ENCODE data around the gene TMC4.
A peak's percentile ranks its signal among the peaks of the same experiment; 100 is the strongest.
"Not testable (repeated sequence)": the region's sequence is repeated elsewhere in the genome, so short reads cannot be mapped to it uniquely, and the experiment has no call there.

TMC4 gene

GRCh38 chr19:54178581-54179261 is 5.8 kb upstream of the TMC4 start:
- no peak for DNase-seq

GRCh38 chr19:54173951-54174834 is 1.2 kb upstream of the TMC4 start:
- no peak for DNase-seq

- DNase-seq = no peak
Measured at GRCh38 chr19:54173359-54173699, 369 bp upstream of the TMC4 start.

- DNase-seq = not testable (repeated sequence)
Measured at GRCh38 chr19:54171736-54172431, 1.1 kb downstream of the TMC4 start.

- DNase-seq = no peak
Measured at GRCh38 chr19:54169149-54169740, 3.7 kb downstream of the TMC4 start.

- DNase-seq = peak; percentile 74 to 81
Measured at GRCh38 chr19:54168174-54168917, 4.6 kb downstream of the TMC4 start.

- no peak for DNase-seq
Measured at GRCh38 chr19:54165222-54165621, 7.7 kb downstream of the TMC4 start.

GRCh38 chr19:54164369-54165068 is 8.4 kb downstream of the TMC4 start:
- DNase-seq = no peak

- DNase-seq = no peak
Measured at GRCh38 chr19:54162884-54163283, 10.1 kb downstream of the TMC4 start.

GRCh38 chr19:54162241-54162805 is 10.6 kb downstream of the TMC4 start:
- peak; percentile 79 to 82 for DNase-seq

- DNase-seq = no peak
Measured at GRCh38 chr19:54160854-54161253, 12.1 kb downstream of the TMC4 start.

- DNase-seq = no peak
Measured at GRCh38 chr19:54160182-54160811, 12.7 kb downstream of the TMC4 start.

- peak; percentile 99 to 100 for DNase-seq
Measured at GRCh38 chr19:54159352-54160181, 13.4 kb downstream of the TMC4 start, which contains the start of gene LENG1. Gene LENG1, minus strand, starts transcription at chr19:54159721. Its CDS starts 26 bp downstream, at chr19:54159695.

- DNase-seq = peak in 1 of 2 experiments; percentile 38
Measured at GRCh38 chr19:54158812-54159351, 14.1 kb downstream of the TMC4 start.

GRCh38 chr19:54156953-54157352 is 16.0 kb downstream of the TMC4 start:
- no peak for DNase-seq

GRCh38 chr19:54156490-54156889 is 16.5 kb downstream of the TMC4 start:
- no peak for DNase-seq

GRCh38 chr19:54155694-54156093 is 17.3 kb downstream of the TMC4 start:
- DNase-seq = no peak

GRCh38 chr19:54154603-54155345 is 18.2 kb downstream of the TMC4 start:
- DNase-seq = no peak
